Mononuclear cell (primary cell): ENCODE measurements around the gene UBE2D4. TPM values are rescaled to one million over a fixed set of nuclear protein-coding genes. Genes with fewer than 3 reads are reported as not detected.
"Not testable (repeated sequence)": the region's sequence is repeated elsewhere in the genome, so short reads cannot be mapped to it uniquely, and the experiment has no call there.

Experiments used
- H3K27me3 ChIP-seq: 2 replicates; pipeline ENCODE4 v1.6.0; 2011; ENCODE audit warnings: low read length, control low read depth; ENCODE audit not compliant: insufficient read depth
- H3K4me1 ChIP-seq: 2 replicates; pipeline ENCODE4 v1.5.1; 2011; ENCODE audit warnings: mild to moderate bottlenecking, low read length, control low read depth; ENCODE audit not compliant: insufficient read depth
- H3K4me3 ChIP-seq: 2 replicates; pipeline ENCODE4 v1.5.1; 2011; ENCODE audit warnings: mild to moderate bottlenecking, low read length, moderate library complexity
- H3K9me3 ChIP-seq: 2 replicates; pipeline ENCODE4 v1.5.1; 2011; ENCODE audit warnings: low read depth, mild to moderate bottlenecking, control low read depth, low read length
- total RNA-seq: library from RNA; depleted of rRNA; stranded (reverse); fragments of >200 nt; gene quantifications from one replicate; pipeline ENCODE4 v1.2.3, GENCODE V29; 2012

The UBE2D4 gene
- total RNA-seq, 1 donor: 6.3 TPM

DNA sequence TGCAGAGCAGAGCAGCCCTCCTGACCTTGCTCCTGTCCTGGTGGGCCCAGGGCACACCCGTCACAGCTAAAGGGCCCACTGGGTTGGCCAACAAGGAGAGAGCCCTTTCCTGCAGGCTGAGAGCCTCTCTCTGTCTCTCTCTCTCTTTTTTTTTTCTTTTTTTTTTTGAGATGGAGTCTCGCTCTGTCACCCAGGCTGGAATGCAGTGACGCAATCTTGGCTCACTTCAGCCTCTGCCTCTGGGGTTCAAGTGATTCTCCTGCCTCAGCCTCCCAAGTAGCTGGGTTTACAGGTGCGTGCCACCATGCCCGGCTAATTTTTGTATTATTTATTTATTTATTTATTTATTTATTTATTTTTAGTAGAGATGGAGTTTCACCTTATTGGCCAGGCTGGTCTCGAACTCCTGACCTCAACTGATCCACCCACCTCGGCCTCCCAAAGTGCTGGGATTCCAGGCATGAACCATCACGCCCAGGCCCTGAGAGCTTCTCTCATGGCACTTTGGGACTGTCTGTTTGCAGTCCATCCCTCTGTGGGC, 47.9 kb downstream of the UBE2D4 start:
- not testable (repeated sequence) for H3K4me1 ChIP-seq, H3K27me3 ChIP-seq, H3K9me3 ChIP-seq, H3K4me3 ChIP-seq

DNA sequence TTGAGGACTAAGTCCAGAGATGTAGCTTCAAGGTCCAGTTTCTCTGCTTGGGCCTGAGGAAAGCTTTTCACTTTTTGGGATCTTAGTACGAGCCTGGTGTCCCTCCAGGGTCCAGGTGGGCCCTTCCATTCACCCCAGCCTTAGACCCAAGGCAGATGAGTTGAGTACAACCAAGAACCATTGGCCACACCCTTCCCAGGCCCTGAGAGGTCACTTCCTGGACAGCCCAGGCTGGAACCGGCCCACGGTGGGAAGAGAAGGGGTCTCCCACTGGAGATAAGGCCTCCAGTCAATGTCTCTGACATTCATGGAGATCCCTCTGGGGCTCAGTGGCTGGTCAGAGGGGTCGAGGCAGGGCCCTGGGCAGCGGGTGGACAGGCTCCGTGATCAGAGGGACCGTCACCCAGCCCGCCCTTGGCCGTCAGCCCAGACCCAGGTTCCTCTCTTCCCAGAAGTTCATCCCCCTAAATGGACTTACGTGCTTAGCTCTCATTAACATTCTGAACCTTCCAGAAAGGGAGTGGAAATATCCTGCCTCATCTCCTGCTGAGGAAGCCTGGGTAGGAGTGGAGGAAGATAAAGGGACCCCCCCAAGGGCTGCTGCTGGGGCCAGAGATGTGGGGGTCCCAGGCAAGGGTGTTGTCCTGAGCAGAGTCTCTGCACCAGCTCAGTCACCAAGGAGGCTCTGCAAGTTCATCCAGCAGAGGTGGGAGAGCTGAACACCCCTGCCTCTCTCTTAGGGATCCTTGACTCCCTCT, 48.7 kb downstream of the UBE2D4 start:
- not testable (repeated sequence) for H3K9me3 ChIP-seq

GRCh38 chr7:43977525-43977924, 51.3 kb downstream of the UBE2D4 start:
- Histone ChIP-seq H3K4me3 (no peak overlapping the region), H3K9me3 (no peaks in the 10 kb centered on the region), H3K27me3 (no peaks in the 10 kb centered on the region), H3K4me1 (no peaks in the 10 kb centered on the region)

More for the DNA sequence above, 48.7 kb downstream of the UBE2D4 start:
- not testable (repeated sequence) for H3K27me3 ChIP-seq, H3K4me3 ChIP-seq, H3K4me1 ChIP-seq

DNA sequence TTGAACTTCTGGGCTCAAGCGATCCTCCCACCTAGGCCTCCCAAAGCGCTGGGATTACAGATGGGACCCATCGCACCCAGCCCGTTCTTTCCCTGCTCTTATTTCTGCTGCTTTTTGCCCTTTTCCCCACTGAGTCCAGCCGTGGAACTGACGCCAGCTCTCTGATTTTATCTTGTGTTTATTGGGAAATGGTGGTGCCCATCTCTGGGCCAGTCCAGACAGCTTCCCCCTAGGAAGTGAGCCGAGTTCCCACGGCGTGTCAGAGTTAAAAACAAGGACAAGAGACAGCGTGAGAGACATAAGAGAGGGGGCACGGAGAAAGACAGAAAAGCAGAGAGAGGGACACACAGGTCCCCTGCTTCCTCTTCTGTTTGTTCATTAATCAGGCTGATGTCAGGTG, 51.9 kb downstream of the UBE2D4 start:
- not testable (repeated sequence) for H3K27me3 ChIP-seq, H3K9me3 ChIP-seq, H3K4me1 ChIP-seq, H3K4me3 ChIP-seq

GRCh38 chr7:43982848-43983247, 56.6 kb downstream of the UBE2D4 start:
- H3K4me3 ChIP-seq, H3K27me3 ChIP-seq, H3K9me3 ChIP-seq, H3K4me1 ChIP-seq: not testable (repeated sequence)

DNA sequence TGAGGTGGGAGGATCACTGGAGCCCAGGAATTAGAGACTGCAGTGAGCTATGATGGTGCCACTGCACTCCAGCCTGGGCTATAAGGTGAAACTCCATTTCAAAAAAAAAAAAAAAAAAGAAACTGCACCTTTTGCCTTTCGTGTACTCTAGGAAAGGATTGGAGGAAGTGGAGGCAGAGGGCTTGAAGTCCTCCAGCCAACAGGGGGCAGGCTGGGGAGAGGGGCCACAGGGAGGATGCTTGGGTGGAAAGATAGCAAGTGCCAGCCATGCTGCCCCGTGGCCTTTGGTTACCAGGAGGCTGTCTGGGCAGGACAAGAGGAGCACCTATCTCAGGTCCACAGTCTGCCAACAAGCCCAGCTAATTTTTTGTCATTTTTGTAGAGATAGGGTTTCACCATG, 57.5 kb downstream of the UBE2D4 start:
- H3K27me3 ChIP-seq, H3K9me3 ChIP-seq, H3K4me1 ChIP-seq, H3K4me3 ChIP-seq: not testable (repeated sequence)

DNA sequence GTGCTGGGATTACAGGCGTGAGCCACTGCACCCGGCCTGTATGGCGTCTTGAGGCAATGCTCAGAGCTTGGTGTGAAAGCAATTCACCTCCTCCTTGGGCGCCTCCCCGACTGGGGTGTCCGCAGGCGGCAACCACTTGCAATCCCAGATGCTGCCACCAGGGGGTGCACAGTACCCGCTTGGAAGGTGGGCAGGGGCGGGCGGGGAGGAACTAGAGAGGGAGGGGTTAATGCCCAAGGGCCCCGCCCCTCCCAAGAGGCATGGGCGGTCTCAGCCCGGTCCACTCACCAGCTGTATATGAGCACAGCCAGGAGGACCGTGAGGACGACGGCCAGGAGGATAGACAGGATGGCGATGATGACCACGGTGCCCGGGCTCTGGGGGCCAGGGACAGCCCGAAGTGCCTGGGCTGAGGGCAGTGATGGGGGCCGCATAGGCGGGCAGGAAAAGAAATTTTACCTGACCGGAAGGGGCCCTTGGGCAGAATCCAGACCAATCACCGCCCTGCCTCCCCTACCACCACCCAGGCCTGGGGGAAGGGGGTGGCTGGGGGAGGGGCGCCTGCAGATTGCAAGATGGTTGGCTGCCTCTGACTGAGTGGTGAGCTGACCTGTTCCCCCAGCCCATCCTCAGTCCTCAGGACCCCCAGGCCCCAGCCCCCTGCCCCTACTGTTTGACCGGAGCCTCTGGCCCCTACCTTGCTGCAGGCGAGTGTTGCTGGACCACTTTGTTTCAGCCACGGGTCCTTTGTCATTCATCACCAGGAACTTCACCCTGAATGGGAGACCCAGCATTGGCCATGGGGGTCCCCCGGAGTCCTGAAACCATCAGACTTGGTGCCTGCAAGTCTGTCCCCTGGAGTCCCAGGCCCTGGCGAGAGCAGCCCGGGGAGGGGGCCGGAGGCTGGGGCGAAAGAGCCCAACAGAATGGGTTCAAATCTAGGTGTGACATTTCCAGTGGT, 59.9 kb downstream of the UBE2D4 start:
- not testable (repeated sequence) for H3K4me3 ChIP-seq

DNA sequence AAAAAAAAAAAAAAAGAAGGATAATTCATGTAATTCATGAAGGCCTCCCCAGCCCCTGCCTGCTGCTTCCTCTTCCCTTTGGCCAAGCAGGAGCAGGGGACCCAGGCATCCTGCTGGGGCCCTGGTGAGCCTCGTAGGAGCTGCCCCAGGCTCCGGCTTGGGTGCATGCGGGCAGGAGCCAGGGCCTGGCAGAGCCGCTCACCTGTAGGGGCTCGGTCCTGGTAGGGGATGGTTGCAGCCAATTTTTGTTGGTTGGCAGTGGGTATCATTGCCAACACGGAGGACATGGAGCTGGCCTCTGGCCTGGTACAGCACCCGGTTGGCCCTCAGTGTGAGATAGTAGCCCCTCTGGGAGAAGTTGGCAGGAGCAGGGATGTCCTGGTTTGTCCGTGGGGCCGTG, 61.2 kb downstream of the UBE2D4 start:
- H3K9me3 ChIP-seq, H3K4me3 ChIP-seq, H3K4me1 ChIP-seq, H3K27me3 ChIP-seq: not testable (repeated sequence)

More for the DNA sequence above, 59.9 kb downstream of the UBE2D4 start:
- H3K9me3 ChIP-seq, H3K27me3 ChIP-seq, H3K4me1 ChIP-seq: not testable (repeated sequence)

DNA sequence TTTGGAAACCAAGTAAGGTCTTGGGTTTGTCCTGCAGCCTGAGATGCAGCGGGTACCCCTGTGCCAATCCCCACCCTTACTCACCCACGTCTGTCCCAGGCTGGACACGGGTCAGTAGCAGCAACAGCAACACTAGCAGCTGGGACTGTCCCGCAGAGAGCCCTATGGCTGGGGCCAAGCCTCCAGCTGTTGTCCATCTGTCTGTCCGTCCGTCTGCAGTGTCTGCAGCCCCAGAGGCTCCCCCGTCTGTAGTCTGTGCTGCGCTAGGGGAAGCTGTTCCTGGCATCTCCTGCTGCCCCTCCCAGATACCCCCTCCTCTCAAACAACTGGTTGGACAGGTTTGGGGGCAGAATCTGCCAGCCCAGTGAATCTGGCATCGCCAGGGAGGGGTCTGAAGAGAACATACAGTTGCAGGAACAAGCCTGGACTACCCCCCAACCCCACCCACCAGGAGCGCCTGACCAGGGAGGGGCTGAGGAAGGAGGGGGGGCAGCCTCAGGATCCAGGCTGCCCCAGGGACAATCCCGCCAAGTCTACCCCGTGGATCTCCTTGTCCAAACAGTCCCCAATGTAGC, 63.9 kb downstream of the UBE2D4 start:
- not testable (repeated sequence) for H3K27me3 ChIP-seq, H3K4me1 ChIP-seq, H3K4me3 ChIP-seq, H3K9me3 ChIP-seq

GRCh38 chr7:43990829-43991228, 64.6 kb downstream of the UBE2D4 start:
- not testable (repeated sequence) for H3K4me1 ChIP-seq, H3K27me3 ChIP-seq, H3K4me3 ChIP-seq, H3K9me3 ChIP-seq

DNA sequence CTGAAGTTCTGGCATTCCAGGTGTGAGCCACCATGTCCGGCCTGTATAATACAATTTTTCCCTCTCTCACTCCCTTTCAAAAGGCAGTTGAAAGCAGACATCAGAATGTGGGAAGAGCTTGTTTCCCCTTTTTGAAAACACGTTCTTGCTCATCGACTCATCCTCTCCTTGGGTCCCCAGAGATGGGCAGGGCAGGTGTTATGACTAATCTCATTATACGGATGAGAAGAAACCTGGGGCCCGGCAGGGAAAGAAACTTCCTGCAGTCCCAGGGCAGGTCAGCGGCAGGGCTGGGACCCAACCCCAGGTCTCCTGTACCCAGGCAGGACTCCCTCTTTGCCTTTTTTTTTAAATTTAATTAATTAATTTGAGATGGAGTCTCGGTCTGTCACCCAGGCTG, 66.7 kb downstream of the UBE2D4 start:
- not testable (repeated sequence) for H3K27me3 ChIP-seq

DNA sequence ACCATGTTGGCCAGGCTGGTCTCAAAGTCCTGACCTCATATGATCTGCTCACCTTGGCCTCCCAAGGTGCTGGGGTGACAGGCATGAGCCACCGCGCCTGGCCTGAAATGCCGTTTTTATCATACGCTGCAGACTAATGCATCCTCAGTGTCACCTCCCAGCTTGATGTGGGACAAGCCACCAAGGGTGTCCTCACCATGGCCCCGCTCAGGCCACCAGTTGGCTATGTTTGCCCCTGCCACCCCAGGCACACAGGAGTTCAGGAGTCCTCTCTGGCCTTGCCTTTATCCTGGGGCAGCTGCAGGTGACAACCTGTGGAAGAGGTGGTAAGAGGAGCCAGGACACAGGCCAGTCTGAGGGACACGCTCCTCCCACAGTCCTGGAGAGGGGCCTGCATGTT, 68.4 kb downstream of the UBE2D4 start:
- H3K9me3 ChIP-seq, H3K27me3 ChIP-seq, H3K4me3 ChIP-seq, H3K4me1 ChIP-seq: not testable (repeated sequence)

More for the DNA sequence above, 66.7 kb downstream of the UBE2D4 start:
- not testable (repeated sequence) for H3K4me3 ChIP-seq, H3K9me3 ChIP-seq, H3K4me1 ChIP-seq

DNA sequence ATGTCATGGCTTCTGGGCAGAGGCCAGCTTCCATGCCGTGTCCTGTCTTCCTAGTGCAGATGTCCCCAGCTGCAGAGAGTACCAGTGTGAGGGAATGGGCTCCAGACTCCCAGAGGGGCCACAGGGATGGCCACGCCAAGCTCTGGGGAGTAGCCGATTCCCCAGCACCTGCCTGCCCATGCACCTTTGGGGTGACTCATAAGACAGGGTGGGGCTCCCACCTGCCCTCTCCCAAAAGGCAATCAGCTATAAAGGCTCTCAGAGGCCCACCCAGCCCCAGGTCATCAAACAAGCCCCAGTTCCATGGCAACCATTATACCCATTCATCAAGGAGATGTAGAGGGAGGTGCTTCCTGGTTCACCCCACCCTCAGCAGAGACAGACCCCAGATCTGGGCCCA, 71.3 kb downstream of the UBE2D4 start, which contains the start of gene SPDYE1:
SPDYE1 (plus strand) TSS at position 366 of the 400 bp plus-strand sequence. CDS start 2,053 bp downstream, outside the sequence.
- not testable (repeated sequence) for H3K4me3 ChIP-seq

More for the DNA sequence above, 71.3 kb downstream of the UBE2D4 start, which contains the start of gene SPDYE1:
- not testable (repeated sequence) for H3K9me3 ChIP-seq, H3K4me1 ChIP-seq, H3K27me3 ChIP-seq
